ENCODE data around the gene LAMB4.

LAMB4 gene

GRCh38 chr7:108008827-108009226 is 121.3 kb downstream of the LAMB4 start:
- DNase-seq, result no peak

GRCh38 chr7:108008240-108008639 is 121.9 kb downstream of the LAMB4 start:
- no peak for DNase-seq

- no peak for DNase-seq
Observed at GRCh38 chr7:108007762-108008161, 122.4 kb downstream of the LAMB4 start.

GRCh38 chr7:108007261-108007660 is 122.9 kb downstream of the LAMB4 start:
- no peak for DNase-seq

GRCh38 chr7:108004220-108005142 is 125.7 kb downstream of the LAMB4 start:
- no peak for DNase-seq

- DNase-seq, result no peak
Observed at GRCh38 chr7:108003599-108003935, 126.6 kb downstream of the LAMB4 start.

GRCh38 chr7:108002726-108003598 is 127.2 kb downstream of the LAMB4 start, which contains the start of gene LAMB1:
Gene LAMB1 (minus strand): TSS chr7:108003161. CDS start chr7:108002885, 276 bp downstream.
- DNase-seq, result no peak

- no peak for DNase-seq
Observed at GRCh38 chr7:108001764-108002725, 128.1 kb downstream of the LAMB4 start.

- no peak for DNase-seq
Observed at GRCh38 chr7:108000875-108001763, 129.0 kb downstream of the LAMB4 start.

- DNase-seq, result no peak
Observed at GRCh38 chr7:107999779-108000560, 130.2 kb downstream of the LAMB4 start.

GRCh38 chr7:107998660-107999480 is 131.3 kb downstream of the LAMB4 start:
- DNase-seq, result no peak

- DNase-seq, result no peak
Observed at GRCh38 chr7:107998150-107998549, 132.0 kb downstream of the LAMB4 start.

- DNase-seq, result no peak
Observed at GRCh38 chr7:107996072-107996882, 133.9 kb downstream of the LAMB4 start.

- no peak for DNase-seq
Observed at GRCh38 chr7:107995184-107996071, 134.7 kb downstream of the LAMB4 start.

GRCh38 chr7:107994421-107995030 is 135.6 kb downstream of the LAMB4 start:
- DNase-seq, result no peak

- no peak for DNase-seq
Observed at GRCh38 chr7:107993891-107994291, 136.3 kb downstream of the LAMB4 start.

Measured in CD4-positive, alpha-beta T cell treated with Interleukin-15 for 1 hour (primary cell).